Lower lobe of right lung (tissue), 2 donors: ENCODE data around the gene RNF4. TPM values are rescaled to one million over a fixed set of nuclear protein-coding genes. Genes with fewer than 3 reads are reported as not detected.

ENCODE experiments used
- ATAC-seq, 2 donors: fragments of 200-7000 bp; cut with Tn5 transposase; one replicate each; pipeline ENCODE4 v1.9.1; 2020 to 2022; ENCODE audit warnings: mild to moderate bottlenecking in 2 of 2, moderate library complexity in 2 of 2
- DNase-seq: peaks from one replicate; pipeline ENCODE4 v3.0.0-alpha.2; 2020
- H3K27ac ChIP-seq: fragments of 200-600 bp; one replicate; pipeline ENCODE4 v1.8.0; 2022
- H3K27me3 ChIP-seq: fragments of 200-600 bp; one replicate; pipeline ENCODE4 v1.8.0; 2022; ENCODE audit warnings: low read depth
- H3K36me3 ChIP-seq: fragments of 200-600 bp; one replicate; pipeline ENCODE4 v1.8.0; 2022; ENCODE audit warnings: mild to moderate bottlenecking
- H3K4me1 ChIP-seq: fragments of 200-600 bp; one replicate; pipeline ENCODE4 v1.8.0; 2022
- H3K4me3 ChIP-seq: fragments of 200-600 bp; one replicate; pipeline ENCODE4 v1.8.0; 2022; ENCODE audit warnings: mild to moderate bottlenecking
- H3K9me3 ChIP-seq: fragments of 200-600 bp; one replicate; pipeline ENCODE4 v1.8.0; 2022
- CTCF ChIP-seq: fragments of 200-600 bp; IDR thresholded peaks from one replicate; pipeline ENCODE4 v1.8.0; 2022; ENCODE audit warnings: antibody characterized with exemption, mild to moderate bottlenecking
- intact Hi-C: fragments of 100-400 bp; cut with DNase I; formaldehyde crosslinking; loops from one replicate; pipeline ENCODE4 v1.11.0; 2022
- total RNA-seq: library from RNA; stranded (reverse); fragmentation: NEBNext Ultra II Directional; extraction: Animal tissue kit (Norgen Biotek cat#: 25700); gene quantifications from one replicate; pipeline ENCODE4 v1.2.1, GENCODE V29; 2021
- donor health status: DM: no; HTN: yes; CAD: no; lungs with severe emphysema.

The RNF4 gene
- total RNA-seq, 1 donor from 2014 or later, result 39.3 TPM

- Histone ChIP-seq H3K4me3 (no peak overlapping the region), H3K9me3 (no peaks in the 10 kb centered on the region), H3K4me1 (peaks cover 2% of the 10 kb centered on the region), H3K27ac (no peak overlapping the region), H3K36me3 (no peaks in the 10 kb centered on the region), H3K27me3 (peaks cover 26% of the 10 kb centered on the region)
- intact Hi-C loops, result no loop called here
- DNase-seq (peak; percentile 42), ATAC-seq (no peak)
- TF ChIP-seq CTCF, result no peak
Measured at GRCh38 chr4:2424581-2424980, 44.3 kb upstream of the RNF4 start.

- TF ChIP-seq CTCF, result no peak
Measured at GRCh38 chr4:2425386-2426068, 43.4 kb upstream of the RNF4 start.

GRCh38 chr4:2426069-2426397, 42.9 kb upstream of the RNF4 start:
- no peaks in the 10 kb centered on the region for H3K4me1 ChIP-seq
- peaks cover 19% of the 10 kb centered on the region for H3K27me3 ChIP-seq
- no peak overlapping the region for H3K27ac ChIP-seq
- DNase-seq (no peak), ATAC-seq (no peak)
- TF ChIP-seq CTCF, result no peak
- intact Hi-C loops, result no loop called here
- H3K36me3 ChIP-seq, result no peaks in the 10 kb centered on the region
- peaks cover 3% of the 10 kb centered on the region for H3K9me3 ChIP-seq
- no peak overlapping the region for H3K4me3 ChIP-seq

More at GRCh38 chr4:2425386-2426068, 43.4 kb upstream of the RNF4 start:
- no peaks in the 10 kb centered on the region for H3K4me1 ChIP-seq
- peak in 1 of 2 donors; percentile 11 for ATAC-seq
- intact Hi-C loops, result no loop called here
- H3K27me3 ChIP-seq, result peaks cover 22% of the 10 kb centered on the region
- peaks cover 1% of the 10 kb centered on the region for H3K9me3 ChIP-seq
- H3K27ac ChIP-seq, result no peak overlapping the region
- DNase-seq, result no peak
- H3K4me3 ChIP-seq, result no peak overlapping the region
- H3K36me3 ChIP-seq, result no peaks in the 10 kb centered on the region

- H3K4me3 ChIP-seq, result no peak overlapping the region
- ATAC-seq (no peak), DNase-seq (no peak)
- H3K27ac ChIP-seq, result no peak overlapping the region
- peaks cover 16% of the 10 kb centered on the region for H3K27me3 ChIP-seq
- peaks cover 3% of the 10 kb centered on the region for H3K9me3 ChIP-seq
- no peaks in the 10 kb centered on the region for H3K36me3 ChIP-seq
- intact Hi-C loops, result no loop called here
- no peaks in the 10 kb centered on the region for H3K4me1 ChIP-seq
- TF ChIP-seq CTCF, result no peak
Measured at GRCh38 chr4:2426711-2427275, 42.1 kb upstream of the RNF4 start.

GRCh38 chr4:2427383-2428334, 41.2 kb upstream of the RNF4 start:
- Histone ChIP-seq H3K4me1 (no peaks in the 10 kb centered on the region), H3K9me3 (peaks cover 3% of the 10 kb centered on the region), H3K27ac (no peak overlapping the region), H3K27me3 (peaks cover 11% of the 10 kb centered on the region), H3K4me3 (no peak overlapping the region), H3K36me3 (no peaks in the 10 kb centered on the region)
- intact Hi-C loops, result no loop called here
- no peak for TF ChIP-seq CTCF
- no peak for DNase-seq
- no peak for ATAC-seq
